GM12801 (cell line): Measurements from ENCODE around the gene SCAMP4.
"Not testable (repeated sequence)": the region's sequence is repeated elsewhere in the genome, so short reads cannot be mapped to it uniquely, and the experiment has no call there.

Source experiments
- CTCF ChIP-seq: IDR thresholded peaks from one replicate; pipeline ENCODE4 v1.5.1; 2011; ENCODE audit warnings: control low read depth; ENCODE audit not compliant: insufficient read length; ENCODE audit errors: extremely low read depth

Gene SCAMP4

DNA sequence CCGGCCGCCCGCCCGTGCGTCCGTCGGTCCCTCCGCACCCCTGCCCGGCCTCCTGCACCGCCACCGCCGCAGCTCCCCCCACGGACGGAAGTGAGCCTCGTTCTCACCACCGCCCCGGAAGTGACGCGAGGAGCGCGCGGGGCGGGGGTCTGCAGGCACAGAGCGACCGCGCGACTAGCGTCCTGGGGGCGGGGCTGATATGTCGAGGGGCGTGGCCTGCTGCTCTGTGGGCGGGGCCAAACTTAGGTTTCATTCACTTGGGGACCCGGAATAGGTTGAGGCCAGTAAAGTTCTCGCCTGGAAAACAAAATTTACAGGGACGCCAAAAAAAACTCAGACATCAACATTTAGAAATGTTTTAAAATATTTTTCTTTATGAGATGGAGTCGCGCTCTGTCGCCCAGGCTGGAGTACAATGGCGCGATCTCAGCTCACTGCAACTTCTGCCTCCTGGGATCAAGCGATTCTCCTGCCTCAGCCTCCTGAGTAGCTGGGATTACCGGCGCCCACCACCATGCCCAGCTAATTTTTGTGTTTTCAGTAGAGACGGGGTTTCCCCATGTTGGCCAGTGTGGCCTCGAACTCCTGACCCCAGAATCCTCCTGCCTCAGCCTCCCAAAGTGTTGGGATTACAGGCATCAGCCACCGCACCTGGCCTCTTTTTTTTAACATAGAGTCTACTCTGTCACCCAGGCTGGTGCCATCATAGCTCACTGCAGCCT, 19.6 kb upstream of the SCAMP4 start, which contains the start of gene ABHD17A:
TSS of gene ABHD17A (minus strand) at position 99 of the 722 bp plus-strand sequence. CDS start 3,930 bp downstream, outside the sequence.
- TF ChIP-seq CTCF, result not testable (repeated sequence)

- no peak for TF ChIP-seq CTCF
Measured at GRCh38 chr19:1888385-1888784, 16.8 kb upstream of the SCAMP4 start.

DNA sequence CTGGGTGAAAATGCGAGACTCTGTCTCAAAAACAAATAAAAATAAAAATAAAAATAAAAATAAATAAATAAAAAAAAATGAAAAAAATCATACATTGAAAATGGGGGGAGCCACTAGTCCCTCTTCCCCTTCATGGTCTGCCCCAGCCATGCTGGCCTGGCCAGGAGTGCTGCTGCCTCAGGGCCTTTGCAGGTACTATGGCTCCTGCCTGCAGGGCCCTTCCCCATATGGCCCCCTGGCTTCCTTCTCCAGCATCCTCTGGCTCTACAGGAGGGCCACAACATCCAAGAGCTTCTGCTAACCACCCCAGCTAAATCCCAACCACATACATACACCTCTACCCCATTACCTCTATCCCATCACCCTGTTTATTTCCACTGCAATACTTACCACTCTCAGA, 15.3 kb upstream of the SCAMP4 start:
- no peak for TF ChIP-seq CTCF

DNA sequence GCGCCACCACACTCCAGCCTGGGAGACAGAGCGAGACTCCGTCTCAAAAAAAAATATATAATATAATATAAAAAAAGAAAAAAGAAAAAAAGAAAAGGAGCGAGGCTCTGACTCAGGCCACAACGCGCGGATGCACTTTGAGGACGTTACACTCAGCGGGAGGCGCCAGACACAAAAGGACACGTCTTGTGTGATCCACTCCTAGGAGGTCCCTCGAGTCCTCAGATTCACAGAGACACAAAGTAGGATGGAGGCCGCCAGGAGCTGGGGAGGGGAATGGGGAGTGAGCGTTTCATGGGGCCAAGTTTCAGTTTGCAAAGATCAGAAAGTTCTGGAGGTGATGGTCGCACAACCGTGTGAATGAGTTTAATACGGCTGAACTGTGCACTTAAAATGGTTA, 11.4 kb upstream of the SCAMP4 start:
- no peak for TF ChIP-seq CTCF

DNA sequence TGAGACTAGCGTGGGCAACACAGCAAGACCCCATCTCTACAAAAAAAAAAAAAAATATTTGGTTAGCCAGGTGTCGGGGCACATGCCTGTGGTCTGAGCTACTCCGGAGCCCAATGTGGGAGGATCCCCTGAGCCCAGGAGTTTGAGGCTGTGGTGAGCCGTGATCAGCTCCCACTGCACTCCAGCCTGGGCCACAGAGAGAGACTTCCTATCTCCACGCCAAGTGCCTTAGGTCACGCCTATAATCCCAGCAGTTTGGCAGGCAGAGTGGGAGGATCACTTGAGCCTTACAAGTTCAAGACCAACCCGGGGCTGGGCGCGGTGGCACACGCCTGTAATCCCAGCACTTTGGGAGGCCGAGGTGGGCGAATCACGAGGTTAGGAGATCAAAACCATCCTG, 8.7 kb upstream of the SCAMP4 start:
- TF ChIP-seq CTCF, result no peak

DNA sequence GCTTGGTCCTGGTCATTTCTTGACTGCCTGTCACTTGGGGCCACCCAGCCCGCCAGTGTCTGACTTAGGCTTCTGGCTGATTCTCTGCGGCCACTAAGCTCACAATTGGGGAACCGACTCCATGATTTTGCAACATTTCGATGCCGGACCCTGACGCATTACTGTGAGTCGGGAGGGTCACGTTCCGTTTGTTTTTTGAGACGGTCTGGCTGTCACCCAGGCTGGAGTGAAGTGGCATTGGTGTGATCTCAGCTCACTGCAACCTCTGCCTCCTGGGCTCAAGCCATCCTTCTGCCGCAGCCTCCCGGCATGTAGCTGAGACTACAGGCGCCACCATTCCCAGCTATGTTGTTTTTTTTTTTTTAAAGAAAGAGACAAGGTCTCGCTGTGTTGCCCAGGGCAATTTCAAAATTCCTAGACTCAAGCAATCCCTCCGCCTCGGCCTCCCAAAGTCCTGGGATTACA, 3.2 kb upstream of the SCAMP4 start:
- no peak for TF ChIP-seq CTCF

GRCh38 chr19:1902923-1903322, 2.3 kb upstream of the SCAMP4 start:
- no peak for TF ChIP-seq CTCF

- TF ChIP-seq CTCF, result no peak
Measured at GRCh38 chr19:1904860-1905109, 414 bp upstream of the SCAMP4 start.
